HG03521 (cell line): Measurements from ENCODE around the gene IL31.
"Not testable (repeated sequence)": the region's sequence is repeated elsewhere in the genome, so short reads cannot be mapped to it uniquely, and the experiment has no call there.

Experiments
- ATAC-seq: cut with Tn5 transposase; IDR thresholded peaks from one replicate; pipeline ENCODE4 v1.9.1; 2021; ENCODE audit warnings: mild to moderate bottlenecking, moderate library complexity; ENCODE audit not compliant: unreplicated experiment

The IL31 gene

GRCh38 chr12:122194804-122195203, 20.8 kb upstream of the IL31 start:
- ATAC-seq: no peak

- no peak for ATAC-seq
Observed at GRCh38 chr12:122192441-122192840, 18.4 kb upstream of the IL31 start.

DNA sequence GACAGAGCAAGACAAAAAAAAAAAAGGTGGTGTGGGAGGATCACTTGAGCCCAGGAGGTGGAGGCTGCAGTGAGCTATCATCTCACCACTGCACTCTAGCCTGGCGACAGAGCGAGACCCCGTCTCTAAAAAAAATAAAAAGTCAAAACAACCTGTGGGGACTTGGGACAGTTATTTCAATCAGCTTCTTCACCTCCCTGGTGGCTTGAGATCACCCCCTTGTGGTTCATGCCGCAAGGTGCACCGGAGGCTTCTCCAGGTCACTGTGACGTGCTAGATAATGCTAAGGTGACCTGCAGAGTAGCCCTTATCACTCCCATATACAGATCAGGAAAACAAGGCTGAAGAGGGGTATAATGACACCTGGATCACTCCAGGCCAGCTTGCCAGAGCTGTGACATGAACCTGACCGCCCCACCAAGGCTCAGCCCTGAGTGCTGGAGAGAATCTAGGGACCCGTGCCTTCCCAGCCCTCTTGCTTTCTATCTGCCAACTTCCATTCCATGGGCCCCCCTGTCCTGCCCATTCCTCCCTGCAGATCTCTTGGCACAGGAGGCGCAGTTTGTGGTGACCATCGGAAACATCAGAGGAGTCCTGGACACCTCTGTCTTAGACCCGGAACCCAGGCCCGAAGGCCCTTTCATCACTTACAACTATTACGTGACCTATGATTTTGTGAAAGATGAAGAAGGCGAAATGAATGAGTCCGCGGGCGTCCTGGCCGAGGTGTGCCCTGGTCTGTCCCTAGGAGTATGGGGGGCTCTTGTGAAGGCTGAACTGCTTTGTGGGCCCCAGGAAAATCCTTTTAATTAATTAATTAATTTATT, 17.0 kb upstream of the IL31 start:
- no peak for ATAC-seq

- ATAC-seq: no peak
Observed at GRCh38 chr12:122189626-122190475, 15.8 kb upstream of the IL31 start.

DNA sequence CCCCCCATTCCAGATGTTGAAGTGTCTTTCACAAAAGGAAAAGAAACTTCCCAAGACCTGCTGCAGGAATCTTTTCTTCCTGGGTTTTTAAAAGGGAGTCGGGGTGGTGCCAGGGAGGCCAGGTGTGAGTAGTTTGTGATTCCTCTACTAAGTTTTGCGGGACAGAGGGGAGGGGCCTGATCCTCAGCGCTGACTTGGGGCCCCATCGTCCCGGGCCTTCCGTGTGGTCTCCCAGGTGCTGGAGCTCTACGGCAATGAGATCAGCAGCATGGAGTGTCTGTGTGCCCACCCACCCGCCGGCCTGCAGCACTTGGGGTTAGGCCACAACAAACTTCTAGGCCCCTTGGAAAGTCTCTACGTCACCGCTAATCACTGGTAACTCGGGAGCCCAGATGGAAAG, 13.4 kb upstream of the IL31 start:
- ATAC-seq: no peak

GRCh38 chr12:122185494-122186082, 11.6 kb upstream of the IL31 start:
- ATAC-seq: no peak

GRCh38 chr12:122185079-122185478, 11.1 kb upstream of the IL31 start:
- ATAC-seq: no peak

GRCh38 chr12:122184517-122184916, 10.5 kb upstream of the IL31 start:
- no peak for ATAC-seq

DNA sequence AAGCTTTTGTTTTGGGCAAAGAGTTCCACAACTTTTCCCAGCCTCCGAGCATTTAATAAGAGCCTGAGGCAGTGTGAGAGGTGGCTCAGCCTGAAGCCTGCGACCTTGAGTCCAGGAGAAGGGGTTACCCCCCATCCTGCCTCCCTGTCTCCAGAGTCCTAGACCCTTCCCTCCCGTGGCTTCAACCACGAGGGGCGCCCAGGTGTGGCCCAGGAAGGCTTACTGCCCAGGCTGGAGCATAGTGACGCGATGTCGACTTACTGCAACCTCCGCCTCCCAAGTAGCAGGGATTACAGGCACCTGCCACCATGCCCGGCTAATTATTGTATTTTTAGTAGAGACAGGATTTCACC, 9.5 kb upstream of the IL31 start:
- ATAC-seq: no peak

GRCh38 chr12:122182887-122183587, 9.0 kb upstream of the IL31 start, which contains the start of gene LRRC43:
Gene LRRC43, plus strand, starts transcription at chr12:122183123. Its CDS starts 22 bp downstream, at chr12:122183145.
- no peak for ATAC-seq

- not testable (repeated sequence) for ATAC-seq
Observed at GRCh38 chr12:122176473-122176872, 2.5 kb upstream of the IL31 start.

DNA sequence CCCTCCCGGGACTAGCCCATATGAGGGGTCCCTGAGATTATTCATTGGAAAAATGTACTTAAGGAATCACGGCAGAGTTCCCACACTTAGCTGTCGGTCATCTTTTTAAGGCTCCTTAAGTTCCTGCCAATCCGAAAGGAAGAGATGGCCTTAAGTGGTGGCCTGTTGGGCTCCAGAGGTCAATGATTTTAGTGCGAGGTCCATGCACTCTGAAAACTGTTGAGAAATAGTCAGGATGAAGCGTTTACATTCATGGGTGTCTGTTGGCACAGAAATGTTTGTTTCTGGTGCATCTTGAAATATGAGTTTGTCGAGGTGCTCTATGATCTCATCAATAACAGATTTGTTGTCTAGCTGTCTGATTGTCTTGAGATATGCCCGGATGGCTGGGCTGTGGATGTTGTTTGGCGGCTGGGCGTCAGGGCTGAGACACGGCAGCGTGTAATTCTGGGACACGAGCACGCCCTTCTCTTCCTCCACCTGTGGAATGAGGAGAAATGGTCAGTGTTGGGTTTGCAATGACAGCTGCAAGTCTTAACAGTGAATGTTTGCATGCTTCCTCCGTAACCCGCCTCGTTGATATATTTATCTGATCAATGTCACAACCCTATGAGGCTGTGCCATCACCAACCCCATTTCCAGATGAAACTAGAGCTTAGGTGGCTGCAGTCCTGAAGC, 1.6 kb downstream of the IL31 start:
- no peak for ATAC-seq

GRCh38 chr12:122171399-122171798, 2.6 kb downstream of the IL31 start:
- no peak for ATAC-seq

DNA sequence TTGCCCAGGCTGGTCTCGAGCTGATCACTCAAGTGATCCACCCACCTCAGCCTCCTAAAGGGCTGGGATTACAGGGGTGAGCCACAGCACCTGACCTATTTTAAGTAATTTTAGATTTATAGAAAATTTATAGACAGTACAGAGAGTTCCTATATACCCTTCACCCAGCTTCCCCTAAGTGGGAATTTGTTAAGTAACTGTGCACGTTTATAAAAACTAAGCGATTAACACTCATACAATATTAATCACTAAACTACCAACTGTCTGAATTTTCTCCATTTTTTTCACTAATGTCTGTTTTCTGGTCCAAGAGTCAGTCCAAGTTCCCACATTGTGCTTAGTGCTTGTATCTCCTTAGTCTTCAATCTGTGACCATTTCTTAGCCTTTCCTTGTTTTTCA, 5.5 kb downstream of the IL31 start:
- no peak for ATAC-seq

DNA sequence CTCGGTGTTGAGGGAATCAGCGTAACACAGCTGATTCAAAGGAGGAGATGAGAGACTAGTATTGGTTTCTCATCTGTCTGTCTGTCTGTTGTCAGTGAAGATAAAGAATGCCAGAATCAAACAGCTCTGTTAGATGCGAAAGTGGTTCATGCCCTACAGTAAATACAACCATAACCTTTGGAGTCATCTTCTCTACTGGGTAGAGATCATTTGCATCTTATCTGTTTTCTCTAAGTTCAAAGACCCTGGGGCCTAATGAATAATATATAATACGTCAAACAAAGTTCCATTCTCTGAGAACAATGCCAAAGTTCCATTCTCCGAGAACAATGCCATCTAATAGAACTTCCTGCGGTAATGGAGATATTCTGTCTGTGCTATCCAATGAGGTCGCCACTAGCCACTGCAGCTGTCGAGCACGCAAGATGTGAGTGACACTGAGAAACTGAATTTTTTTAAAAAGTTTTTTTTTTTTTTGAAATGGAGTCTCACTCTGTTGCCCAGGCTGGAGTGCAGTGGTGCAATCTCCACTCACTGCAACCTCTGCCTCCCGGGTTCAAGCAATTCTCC, 6.6 kb downstream of the IL31 start:
- ATAC-seq: no peak

- ATAC-seq: no peak
Observed at GRCh38 chr12:122166422-122167349, 7.3 kb downstream of the IL31 start.

GRCh38 chr12:122162976-122163375, 11.0 kb downstream of the IL31 start:
- ATAC-seq: no peak

DNA sequence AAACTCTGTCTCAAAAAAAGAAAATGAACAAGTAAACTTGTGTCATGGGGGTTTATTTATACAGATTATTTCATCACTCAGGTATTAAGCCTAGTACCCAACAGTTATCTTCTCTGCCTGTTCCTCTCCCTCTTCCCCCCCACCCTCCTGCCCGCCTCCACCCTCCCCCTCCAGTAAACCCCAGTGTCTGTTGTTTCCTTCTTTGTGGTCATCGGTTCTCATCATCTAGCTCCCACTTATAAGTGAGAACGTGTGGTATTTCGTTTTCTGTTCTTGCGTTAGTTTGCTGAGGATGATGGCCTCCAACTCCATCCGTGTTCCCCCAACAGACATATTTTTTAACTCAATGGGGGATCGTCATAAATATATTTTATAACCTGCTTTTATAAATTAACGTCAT, 12.3 kb downstream of the IL31 start:
- ATAC-seq: no peak

- ATAC-seq: no peak
Observed at GRCh38 chr12:122160761-122161160, 13.3 kb downstream of the IL31 start.
